Activated effector memory CD4-positive, alpha-beta T cell treated with Interleukin-2 at 50 U/mL for 16 hours (primary cell): ENCODE results near the gene ITGB4.
"Not testable (repeated sequence)": the region's sequence is repeated elsewhere in the genome, so short reads cannot be mapped to it uniquely, and the experiment has no call there.

Source experiments
- DNase-seq: peaks from one replicate; pipeline ENCODE4 v3.0.0-alpha.2; 2020

ITGB4 gene

DNA sequence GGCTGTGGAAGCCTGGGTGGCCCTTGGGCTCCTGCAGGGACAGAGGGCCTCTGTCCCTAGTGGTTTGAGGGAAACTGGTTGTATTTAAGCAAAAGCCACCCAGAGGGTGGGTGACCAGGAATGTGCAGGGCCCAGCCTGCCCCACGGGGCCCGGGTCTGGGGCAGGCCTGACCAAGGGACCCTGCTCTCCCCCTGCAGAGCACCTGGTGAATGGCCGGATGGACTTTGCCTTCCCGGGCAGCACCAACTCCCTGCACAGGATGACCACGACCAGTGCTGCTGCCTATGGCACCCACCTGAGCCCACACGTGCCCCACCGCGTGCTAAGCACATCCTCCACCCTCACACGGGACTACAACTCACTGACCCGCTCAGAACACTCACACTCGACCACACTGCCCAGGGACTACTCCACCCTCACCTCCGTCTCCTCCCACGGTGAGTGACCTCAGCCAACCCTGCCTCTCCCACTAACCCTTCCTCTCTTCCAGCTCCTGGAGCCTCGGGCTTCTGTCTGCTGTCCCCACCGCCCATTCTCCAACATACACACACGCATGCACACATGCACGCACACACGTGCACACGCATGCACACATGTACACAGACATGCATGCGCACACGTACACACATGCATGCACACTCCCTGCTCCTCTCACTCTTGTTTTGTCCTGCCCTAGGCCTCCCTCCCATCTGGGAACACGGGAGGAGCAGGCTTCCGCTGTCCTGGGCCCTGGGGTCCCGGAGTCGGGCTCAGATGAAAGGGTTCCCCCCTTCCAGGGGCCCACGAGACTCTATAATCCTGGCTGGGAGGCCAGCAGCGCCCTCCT, 33.3 kb downstream of the ITGB4 start:
- DNase-seq: no peak

DNA sequence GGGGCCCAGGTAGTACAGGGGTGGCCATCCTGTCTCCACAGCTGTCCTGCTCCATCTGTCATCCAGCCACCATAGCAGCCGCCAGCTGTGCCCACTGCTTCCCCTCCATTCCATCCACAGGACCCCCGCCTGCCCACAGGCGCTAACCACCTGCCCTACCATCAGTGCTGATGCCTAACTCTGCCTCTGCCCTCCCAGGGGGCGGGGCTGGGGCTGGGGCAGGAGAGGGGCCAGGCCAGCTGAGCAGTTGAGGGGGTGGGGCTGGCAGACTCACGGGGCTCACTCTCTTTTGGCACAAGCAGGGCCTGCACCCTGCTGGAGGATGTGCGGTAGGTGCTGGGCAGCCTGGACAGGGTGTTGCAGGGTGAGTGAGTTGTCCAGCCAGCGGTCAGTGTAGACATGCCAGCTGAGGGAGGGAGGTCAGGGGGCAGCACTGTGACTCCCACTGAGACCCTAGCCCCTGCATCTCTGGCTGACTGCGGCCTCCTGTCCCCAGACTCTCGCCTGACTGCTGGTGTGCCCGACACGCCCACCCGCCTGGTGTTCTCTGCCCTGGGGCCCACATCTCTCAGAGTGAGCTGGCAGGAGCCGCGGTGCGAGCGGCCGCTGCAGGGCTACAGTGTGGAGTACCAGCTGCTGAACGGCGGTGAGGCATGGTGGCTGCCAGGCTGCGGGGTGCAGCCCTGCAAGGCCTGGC, 34.1 kb downstream of the ITGB4 start:
- DNase-seq: no peak

DNA sequence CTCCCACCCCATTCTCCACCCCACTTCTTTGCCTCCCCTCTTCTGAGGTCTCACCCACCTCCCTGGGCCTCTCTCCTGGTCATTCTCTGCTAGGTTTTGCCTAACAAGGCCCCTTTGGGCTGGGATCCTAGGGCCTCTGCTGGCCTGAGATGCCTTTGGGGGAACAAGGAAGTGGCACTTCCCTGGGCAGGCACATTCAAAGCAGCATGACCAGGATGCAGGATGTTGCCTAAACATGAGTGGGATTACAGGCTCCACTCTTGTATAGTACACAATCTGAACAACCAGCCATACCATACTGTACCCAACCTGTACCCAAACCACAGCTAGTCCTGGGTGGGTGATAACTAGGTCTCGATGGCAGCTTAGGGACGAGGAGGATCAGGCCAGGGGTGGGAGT, 34.7 kb downstream of the ITGB4 start:
- DNase-seq: no peak

DNA sequence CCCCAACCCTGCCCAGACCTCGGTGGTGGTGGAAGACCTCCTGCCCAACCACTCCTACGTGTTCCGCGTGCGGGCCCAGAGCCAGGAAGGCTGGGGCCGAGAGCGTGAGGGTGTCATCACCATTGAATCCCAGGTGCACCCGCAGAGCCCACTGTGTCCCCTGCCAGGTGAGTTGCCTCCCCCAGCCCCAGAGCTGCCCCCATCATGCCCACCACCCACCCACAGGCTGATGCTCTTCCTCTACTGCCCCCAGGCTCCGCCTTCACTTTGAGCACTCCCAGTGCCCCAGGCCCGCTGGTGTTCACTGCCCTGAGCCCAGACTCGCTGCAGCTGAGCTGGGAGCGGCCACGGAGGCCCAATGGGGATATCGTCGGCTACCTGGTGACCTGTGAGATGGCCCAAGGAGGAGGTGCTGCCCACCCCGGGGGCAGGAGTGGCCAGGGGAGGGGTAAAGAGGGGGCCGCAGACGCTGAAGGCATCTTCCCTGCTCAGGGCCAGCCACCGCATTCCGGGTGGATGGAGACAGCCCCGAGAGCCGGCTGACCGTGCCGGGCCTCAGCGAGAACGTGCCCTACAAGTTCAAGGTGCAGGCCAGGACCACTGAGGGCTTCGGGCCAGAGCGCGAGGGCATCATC, 35.3 kb downstream of the ITGB4 start:
- DNase-seq: no peak

DNA sequence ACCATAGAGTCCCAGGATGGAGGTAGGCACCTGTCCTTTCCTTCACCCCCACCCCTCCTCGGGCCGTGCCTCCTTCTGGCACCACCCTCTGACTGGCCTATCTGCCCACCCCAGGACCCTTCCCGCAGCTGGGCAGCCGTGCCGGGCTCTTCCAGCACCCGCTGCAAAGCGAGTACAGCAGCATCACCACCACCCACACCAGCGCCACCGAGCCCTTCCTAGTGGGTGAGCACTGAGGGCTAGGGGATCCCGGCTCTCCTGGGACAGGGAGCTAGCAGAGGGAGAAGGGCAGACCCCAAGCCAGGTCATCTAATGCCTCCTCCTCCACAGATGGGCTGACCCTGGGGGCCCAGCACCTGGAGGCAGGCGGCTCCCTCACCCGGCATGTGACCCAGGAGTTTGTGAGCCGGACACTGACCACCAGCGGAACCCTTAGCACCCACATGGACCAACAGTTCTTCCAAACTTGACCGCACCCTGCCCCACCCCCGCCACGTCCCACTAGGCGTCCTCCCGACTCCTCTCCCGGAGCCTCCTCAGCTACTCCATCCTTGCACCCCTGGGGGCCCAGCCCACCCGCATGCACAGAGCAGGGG, 35.9 kb downstream of the ITGB4 start:
- DNase-seq: no peak

DNA sequence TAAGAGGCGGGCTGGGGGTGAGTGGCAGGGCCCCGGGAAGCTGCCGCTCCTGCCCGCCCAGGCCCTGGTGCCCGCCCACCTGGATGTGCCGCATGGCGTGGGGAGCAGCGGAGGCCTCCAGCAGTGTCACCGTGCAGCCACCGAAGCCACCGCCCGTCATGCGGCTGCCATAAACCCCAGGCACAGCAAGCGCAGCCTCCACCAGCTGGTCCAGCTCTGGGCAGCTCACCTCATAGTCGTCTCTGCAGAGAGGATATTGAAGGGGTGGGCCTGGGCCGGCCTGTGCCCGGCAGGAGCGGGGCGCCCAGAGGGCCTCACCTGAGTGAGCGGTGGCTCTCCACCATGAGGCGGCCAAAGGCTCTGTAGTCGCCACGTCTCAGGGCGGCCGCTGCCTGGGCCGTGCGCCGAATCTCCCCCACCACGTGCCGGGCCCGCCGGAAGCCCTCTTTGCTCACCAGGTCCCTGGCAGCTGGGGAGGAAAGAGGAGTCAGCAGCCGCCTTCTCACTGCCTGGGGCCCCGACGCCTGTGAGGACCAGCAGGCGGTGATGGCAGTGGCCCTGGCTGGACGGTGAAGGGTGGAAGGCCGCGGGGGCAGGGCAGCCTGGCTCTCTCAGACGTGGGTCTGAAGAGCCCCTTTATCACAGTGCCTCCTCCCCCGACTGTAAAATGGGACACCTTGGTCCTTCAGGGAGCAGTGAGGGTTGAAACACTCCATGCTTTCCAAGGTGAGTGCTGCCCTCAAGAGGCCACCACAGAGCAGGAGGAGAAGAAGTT, 37.1 kb downstream of the ITGB4 start:
- no peak for DNase-seq

DNA sequence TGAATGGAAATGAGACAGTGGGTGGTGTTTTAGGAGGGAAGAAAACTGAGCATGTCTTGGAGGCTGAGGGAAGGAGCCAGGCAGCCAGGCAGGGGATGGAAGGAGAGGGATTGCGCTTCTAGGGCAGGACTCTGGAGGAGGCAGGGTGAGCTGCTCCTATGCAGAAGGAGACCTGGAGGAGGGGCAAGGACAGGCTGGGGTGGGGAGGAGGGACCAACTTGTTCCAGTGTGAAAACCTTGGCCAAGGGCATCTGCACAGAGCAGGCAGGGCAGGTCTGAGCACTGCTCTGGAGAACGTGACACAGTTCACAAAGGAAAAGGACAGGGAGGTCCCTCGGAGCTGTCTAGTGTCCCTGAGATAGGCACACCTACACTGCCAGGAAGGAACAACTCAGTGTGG, 38.2 kb downstream of the ITGB4 start:
- DNase-seq: no peak

DNA sequence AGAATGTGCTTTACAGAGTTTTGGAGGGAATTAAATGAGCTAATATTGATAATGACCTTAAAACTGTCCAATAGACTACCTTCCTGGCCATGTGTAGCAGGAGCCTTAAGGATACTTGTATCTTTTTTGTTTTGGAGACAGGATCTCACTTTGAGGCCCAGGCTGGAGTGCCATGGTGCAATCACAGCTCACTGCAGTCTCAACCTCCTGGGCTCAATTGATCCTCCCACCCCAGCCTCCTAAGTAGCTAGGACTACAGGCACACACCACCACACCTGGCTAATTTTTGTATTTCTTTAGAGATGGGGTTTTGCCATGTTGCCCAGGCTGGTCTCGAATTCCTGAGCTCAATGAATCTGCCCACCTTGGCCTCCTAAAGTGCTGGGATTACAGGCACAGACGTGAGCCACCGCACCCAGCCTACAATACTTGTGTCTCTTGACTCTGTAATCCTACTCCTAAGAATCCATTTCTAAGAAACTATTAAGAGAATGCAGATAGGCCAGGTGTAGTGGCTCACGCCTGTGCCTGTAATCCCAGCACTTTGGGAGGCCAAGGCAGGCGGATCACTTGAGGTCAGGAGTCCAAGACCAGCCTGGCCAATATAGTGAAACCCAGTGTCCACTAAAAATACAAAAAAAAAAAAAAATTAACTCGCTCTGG, 38.9 kb downstream of the ITGB4 start:
- not testable (repeated sequence) for DNase-seq

DNA sequence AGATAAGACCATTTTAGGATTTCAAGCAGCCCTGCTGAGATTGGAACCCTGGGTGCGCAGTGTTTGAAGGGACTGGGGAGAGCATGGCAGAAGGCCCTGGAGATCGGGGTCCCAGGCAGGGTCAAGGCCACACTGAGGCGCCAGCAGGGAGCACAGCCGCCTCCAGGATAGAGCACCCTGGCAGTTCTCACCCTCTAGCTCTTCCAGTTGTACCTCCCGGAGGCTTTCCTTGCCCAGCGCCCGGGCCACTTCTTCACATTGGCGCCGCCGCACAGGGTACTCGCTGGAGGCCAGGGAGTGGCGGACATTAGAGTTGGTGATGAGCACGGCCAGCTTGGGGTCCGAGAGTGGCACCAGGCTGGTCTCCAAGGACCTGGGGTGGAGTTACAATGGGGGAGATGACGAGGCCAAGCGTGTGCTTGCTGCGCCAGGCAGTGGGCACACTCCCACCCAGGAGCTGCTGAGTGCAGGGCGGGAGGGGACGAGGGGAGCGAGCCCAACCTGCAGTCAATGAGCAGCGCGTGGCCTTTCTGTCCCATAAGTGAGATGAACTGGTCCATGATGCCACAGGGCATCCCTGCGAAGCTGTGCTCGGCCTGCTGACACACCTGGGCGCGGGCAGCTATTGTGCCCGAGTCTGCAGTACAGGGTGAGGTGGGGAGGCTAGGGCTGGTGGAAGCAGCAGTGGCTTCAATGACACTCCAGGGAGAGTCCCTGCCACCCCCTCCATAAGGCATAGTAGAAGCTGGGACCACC, 41.4 kb downstream of the ITGB4 start:
- no peak for DNase-seq

DNA sequence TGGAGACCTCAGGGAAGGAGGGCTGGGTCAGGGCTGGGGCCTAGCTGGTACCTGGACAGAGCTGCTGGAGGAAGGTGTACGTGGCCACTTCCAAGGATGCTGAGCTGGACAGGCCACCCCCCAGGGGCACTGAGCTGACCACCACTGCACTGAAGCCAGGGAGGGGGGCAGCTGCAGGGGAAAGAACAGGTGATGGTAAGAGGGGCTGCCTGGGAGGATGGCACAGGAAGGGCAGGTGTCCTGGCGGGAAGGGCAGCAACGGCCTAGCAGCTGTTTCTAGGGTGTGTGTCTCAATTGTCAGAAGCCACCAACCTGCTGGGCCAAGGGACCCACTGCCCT, 42.0 kb downstream of the ITGB4 start:
- DNase-seq: no peak

DNA sequence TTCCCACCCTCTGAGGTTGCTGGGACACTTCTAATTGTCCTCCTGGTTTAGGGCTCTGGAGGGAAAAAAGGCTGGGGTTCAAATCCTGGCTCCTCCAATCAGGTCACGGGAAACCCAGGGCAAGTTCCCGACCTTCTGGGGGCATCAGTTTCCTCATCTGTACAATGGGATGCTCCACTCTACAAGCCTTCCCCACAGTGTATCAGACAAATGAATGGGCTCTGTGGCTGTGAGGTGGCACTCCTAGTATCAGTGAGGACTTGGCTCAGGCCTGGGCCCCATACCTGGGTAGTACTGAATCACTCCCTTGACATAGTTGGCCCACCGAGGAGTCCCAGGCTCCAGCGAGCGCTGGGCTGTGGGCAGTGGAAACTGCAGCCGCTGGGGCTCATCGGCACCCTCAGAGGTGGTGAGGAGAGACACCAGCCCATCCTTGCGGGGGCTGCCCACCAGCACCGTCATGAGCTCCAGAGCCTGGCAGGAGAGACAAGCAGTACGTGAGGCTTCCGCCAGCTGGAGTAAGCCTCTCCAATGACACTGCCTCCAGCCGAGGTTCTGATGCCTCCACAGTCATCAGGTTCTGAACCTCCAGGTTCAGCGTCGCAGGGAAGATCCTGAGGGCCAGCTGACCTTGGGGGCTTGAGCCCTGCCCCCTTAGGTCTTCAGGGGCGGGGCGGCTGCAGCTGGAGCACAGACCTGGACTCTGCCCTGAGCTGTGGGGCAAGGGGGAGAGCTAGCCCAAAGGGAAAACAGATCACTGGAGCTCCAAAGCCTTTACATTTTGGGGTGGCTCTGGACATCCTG, 42.6 kb downstream of the ITGB4 start:
- DNase-seq: no peak

DNA sequence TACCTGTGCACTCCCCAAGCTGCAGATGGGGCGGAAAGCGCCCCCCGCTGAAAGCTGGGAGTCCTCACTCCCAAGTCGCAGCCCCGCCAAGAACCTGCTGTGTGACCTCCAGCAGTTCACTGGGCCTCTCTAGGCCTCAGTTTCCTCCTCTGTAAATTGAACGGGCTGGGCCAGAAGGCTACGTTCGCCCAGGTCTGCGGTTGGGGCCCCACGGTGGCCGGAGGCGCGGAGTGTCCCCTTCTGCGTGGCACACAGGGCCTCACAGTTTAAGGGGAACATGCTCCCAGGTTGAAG, 43.1 kb downstream of the ITGB4 start:
- DNase-seq: no peak

DNA sequence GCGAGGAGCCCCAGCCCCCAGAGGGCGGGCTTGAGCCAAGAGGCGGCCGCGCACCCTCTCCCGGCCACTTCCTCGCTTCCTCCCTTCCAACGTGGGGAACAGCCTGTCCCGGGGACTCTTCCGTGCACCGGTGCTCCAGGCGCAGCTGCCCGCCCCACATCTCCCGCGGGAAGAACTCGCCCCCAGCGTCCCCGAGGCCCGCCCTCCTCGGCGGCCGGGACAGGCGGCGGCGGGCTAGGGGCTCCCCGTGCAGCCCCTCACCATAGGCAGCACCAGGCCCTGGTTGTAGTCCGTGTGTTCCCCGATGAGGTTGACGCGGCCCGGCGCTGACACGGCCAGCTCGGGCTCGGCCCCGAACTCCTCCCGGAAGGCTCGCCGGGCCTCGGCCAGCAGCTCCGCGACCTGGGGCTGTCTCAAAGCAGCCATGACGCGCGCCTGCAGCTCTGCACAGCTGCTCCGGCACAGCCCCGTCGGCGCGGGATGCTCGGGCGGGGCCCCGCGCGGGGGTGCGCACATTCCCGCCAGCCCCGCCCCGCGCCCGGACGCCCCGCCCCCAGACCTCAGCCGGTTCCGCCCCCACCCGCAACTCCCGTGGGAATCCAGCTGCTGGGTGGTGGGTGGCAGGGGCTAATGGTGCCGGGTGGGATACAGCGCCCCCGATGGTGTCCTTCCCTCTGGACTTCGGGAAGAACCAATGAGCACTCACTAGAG, 43.6 kb downstream of the ITGB4 start, which contains the start of gene GALK1:
Gene GALK1, minus strand, starts transcription at position 482 of the 711 bp plus-strand sequence. Its CDS starts 56 bp downstream, at position 426.
- DNase-seq: peak; percentile 62

DNA sequence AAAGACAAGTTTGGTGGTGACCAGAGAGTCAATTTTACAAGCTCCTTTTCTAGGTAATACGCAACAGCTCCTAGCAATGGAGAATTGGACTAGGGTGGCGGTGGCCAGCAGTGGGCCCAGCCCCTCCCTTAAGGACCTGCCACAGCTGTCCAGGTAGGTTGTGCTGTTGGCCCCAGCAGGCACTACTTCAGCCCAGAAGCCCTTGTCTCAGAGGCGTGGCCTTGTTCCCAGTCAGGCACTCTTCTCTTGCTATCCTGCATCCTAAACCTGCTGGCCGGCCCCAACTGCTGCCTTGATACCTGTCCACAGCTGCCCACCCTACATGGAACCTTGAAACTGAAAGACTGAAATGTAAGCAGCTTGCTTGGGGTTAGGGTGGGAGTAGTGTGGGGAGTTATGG, 44.7 kb downstream of the ITGB4 start:
- no peak for DNase-seq

DNA sequence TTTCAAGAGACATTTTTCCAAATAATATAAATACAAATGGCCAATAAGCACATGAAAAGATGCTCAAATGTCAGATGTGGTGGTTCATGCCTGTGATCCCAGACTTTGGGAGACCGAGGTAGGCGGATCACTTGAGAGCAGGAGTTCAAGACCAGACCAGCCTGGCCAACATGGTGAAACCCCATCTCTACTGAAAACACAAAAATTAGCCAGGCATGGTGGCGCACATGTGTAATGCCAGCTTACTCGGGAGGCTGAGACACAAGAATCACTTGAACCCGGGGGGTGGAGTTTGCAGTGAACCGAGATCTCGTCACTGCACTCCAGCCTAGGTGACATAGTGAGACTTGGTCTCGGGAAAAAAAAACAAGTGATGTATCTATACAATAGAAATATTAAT, 46.6 kb downstream of the ITGB4 start:
- no peak for DNase-seq

DNA sequence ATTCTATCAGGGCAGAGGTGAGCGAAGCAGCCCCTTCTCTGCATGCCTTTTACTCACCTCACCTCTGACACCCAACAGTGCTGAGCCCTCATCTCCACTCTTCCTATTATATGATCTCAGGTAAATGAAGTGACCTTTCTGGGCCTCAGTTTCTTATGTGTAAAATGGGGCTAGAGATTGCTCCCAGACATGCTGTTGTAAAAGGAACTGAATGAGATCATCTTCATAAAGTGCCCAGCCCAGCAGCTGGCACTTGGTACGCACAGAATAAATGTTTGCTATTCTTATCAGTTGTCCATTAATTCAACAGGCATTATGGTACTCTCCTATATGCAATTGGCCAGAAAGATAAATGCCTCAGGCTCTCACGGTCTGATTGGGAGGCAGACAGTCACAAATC, 48.3 kb downstream of the ITGB4 start:
- DNase-seq: no peak

DNA sequence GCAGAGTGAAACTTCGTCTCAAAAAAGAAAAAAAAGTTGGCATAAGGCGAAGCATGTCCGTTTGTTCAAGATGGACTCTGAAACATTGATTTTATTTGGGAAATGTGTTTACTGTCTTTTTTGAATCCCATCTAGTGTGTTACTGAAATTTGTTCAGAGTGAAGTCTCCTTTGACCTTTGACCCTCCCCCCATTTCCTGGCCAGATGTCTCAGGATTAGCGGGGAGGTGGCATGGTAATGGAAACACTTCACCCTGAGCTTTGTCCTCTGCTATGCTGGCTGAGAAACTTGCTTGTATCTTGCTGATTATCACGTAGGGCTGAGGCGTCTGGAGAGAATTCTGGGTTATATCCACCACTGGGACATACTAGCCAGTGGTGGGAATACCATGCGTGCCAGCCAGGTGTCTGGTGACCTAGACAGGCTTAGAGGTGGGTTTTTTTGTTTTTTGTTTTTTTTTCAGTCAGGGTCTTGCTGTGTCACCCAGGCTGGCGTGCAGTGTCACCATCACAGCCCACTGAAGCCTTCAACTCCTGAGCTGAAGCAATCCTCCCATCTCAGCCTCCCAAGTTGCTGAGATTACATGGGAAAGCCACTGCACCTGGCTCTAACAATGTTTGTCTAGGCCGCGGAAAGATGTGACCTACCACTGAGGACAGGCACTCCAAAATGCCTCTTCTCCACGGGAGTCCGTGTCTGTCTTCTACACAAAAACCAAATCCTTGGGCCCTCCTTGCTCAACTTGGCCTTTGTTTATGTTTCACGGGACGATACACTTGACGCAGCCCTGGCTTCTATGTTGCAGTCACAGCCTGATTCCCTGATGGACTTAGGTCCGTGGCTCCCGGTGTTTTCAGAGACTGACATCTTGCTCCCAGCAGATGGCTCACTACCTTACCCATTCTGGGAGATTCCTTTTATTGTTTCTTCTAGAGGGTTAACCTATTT, 50.3 kb downstream of the ITGB4 start:
- DNase-seq: no peak

DNA sequence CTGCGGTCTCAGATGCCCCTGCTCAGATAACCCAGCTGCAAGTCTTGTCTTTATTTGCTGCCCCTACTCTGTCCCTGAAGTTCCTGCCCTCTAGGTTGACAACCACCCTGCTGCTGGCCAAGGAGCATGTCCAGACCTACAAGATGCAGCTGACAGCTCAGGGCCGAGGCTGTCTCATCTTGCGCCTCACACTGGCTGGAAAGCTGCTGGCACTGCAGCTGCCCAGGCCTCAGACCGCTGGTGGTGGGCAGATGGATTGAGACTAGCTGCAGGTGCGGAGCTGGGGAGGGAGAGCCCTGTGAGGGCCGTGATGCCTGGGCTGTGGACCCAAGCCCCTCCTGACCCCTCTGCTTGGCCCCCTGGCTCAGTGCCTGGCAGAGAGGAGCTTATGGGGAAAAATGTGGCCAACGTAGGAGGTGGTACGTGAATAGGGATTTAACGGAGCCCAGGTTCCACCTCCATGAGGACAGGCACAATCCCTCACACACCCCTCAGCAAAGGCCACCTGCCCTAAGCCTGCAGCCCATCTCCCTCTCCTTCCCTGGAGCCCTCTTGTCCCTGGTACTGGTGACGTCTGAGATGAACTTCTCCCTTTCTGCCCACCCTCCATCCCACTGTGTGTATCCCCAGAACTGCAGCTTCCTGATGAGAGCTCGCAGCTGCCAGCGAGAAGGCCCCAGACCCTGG, 52.0 kb downstream of the ITGB4 start:
- DNase-seq: no peak
